HS-27A (cell line): ENCODE measurements around the gene ACOT13.
A peak's percentile ranks its signal among the peaks of the same experiment; 100 is the strongest.
"Not testable (repeated sequence)": the region's sequence is repeated elsewhere in the genome, so short reads cannot be mapped to it uniquely, and the experiment has no call there.

Experiments
- DNase-seq: peaks from one replicate; pipeline ENCODE4 v3.0.0-alpha.2; 2012; ENCODE audit warnings: low read depth, missing footprints

ACOT13 gene

DNA sequence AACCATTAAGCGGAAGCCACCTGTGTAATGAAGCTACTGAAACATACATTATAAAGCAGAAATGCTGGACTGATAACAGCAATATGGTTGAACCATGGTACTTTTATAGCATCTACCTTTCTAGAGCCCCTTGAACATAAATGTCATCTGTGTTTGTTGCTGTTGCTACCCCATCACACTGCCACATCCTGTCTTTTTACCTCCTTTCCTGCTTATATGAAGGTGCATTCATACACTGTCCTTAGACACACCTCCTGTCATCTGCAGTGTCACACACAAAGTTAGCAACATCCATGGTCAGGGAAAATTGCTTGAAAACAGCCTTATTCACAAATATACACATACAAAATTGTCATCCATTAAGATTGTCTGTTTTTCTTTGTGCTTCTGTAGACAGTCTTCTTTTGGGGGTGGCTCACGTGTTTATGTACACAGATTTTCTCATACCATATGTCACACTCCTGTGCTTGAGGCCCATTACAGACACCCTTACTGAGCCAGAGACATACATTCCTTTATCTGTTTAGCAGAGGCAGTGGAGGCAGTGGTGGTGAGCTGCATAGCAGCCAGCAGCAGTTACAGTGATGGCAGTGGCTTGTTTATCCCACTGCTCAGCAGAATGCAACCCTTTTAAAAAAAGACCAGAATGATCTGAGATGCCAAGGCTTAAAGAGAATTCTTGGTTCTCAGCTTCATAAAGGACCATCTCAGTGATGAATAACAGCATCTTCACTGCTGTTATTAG is 26.1 kb downstream of the ACOT13 start:
- DNase-seq: no peak

DNA sequence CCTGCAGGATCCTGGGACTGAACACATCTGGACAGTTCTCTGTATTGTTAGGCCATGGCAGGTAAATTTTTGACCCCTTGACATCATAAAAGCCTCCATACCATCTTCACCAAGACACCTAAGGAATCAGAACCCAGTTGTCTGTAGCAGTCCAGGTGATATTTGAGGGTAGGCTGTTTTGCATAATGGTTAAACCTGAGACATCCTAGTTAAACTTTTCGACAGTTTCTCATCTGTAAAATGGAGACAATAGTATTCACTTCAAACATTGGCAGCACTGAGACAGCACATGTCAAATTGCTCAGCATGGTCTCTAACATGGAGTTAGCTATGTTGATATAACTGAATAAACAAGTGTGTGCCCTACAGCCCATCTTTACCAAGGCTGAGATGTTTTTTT is 27.3 kb downstream of the ACOT13 start:
- no peak for DNase-seq

DNA sequence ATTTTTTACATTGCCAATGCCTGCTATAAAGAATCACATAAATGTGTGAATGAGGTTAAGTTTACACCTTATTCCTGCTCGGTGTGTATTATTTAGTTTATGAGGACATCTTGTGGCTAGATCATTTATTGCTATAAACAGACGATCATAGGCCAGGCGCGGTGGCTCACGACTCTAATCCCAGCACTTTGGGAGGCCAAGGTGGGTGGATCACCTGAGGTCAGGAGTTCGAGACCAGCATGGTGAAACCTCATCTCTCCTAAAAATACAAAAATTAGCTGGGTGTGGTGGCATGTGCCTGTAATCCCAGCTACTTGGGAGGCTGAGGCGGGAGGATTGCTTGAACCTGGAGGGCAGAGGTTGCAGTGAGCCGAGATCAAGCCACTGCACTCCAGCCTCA is 28.8 kb downstream of the ACOT13 start:
- DNase-seq: not testable (repeated sequence)

DNA sequence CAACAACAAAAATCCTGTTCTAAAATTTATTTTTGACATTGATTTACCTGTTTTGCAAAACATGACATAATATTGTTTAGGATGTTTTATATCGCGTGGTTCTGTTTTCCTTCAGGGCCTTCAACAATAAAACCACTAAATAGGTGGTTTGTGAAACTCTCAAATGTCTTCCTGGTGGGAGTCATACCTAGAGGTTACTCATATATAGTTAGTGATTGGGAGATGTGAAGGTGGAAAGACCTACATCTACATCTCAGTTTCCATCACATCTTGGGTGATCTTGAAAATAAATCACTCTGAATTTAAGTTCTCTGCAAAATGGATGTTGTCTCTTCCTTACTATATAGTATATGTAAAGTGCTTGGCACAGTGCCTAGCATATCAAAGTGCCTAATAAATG is 29.2 kb downstream of the ACOT13 start:
- DNase-seq: no peak

DNA sequence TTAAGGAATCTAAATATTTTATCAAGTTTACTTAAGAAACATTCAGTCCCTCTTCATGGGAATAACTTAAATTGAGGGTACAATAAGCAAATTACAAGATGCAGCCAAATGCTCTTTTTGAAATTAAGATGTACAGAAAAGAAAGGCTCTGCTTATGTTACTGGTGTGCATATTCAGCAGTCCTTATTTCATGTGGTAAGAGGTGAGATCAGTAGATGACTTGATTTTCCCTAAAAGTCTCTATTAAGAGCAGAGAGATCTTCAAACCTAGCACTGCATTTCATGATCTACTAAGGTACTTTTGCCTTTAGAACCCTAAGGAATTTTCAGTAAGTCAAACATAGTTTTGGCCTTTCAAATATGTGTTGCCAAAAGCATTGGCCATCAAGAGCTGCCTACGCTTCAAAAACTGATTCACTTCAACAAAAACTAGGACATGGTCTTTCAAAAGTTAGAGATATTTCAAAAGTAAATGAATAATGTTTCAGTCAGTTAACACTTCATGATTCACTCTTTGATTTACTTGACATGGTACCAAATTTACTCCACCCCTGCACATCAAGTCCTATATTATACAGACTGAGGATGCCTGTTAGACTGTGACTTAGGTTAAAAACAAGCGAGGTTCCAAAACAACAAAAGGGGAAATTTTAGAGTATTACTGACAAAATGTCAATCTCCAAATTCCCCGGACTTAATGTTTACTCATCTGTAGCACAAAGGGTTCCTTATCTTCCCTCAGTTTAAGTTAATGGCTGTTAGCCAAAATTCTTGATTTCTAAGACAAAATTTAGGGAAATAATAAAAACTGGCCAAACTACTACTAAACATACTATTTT is 32.9 kb downstream of the ACOT13 start:
- no peak for DNase-seq

DNA sequence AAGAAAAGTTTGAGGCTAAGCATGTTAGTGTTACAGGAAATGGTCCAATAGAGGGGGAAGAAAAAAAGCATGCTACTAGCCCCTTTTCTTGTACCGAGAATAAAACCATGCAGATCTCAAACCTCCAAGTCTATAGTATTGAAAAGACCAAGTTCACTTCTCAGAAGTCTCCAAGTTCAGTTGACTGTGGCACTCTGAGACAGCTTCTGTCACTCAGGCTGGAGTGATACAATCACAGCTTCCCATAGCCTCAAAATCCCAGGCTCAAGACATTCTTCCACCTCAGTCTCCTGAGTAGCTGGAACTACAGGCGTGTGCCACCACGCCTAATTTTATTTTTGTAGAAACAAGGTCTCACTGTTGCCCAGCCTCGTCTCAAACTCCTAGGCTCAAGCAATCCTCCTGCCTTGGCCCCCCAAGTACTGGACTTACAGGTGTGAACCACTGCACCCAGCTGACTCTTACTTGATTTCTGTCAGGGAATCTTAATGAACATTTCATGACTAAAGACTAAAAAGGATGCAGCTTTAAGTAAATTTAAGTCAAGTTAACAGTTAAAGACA is 35.9 kb downstream of the ACOT13 start:
- no peak for DNase-seq

DNA sequence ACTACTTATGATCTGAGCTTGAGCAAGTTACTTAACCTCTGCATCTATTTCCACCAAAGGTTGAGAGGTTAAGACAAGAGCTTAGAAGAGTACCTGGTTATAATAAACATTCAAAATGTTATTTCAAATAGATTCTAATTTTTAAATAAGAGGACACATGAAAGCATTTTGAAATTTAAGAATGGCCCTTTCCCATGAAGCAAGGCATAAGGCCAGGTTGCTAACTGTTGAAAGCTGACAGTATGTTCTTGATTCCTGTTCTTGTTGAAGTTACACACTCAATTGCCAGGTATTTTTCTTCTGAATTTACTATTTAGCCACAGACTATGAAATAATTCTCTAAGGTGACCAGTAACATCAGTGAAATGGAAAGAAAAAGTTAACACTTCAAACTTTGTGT is 37.6 kb downstream of the ACOT13 start:
- DNase-seq: no peak

DNA sequence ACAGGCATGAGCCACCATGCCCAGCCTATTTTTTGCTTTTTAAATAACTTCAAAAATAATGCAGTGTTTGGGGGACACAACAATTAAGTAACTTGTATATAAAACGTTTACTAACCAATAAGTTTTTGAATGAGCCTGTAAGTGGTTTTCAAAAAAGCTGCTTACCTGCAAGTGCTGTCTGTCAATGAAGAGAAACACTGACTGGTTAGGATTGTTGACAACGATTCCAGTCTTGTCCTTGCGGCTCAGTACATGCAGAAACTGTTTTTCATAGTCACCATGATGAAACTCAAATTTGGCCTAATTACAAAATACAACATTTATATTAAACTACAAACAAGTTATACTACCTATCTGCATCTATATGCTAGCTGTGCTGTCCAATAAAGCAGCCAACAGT is 41.7 kb downstream of the ACOT13 start:
- DNase-seq: no peak

DNA sequence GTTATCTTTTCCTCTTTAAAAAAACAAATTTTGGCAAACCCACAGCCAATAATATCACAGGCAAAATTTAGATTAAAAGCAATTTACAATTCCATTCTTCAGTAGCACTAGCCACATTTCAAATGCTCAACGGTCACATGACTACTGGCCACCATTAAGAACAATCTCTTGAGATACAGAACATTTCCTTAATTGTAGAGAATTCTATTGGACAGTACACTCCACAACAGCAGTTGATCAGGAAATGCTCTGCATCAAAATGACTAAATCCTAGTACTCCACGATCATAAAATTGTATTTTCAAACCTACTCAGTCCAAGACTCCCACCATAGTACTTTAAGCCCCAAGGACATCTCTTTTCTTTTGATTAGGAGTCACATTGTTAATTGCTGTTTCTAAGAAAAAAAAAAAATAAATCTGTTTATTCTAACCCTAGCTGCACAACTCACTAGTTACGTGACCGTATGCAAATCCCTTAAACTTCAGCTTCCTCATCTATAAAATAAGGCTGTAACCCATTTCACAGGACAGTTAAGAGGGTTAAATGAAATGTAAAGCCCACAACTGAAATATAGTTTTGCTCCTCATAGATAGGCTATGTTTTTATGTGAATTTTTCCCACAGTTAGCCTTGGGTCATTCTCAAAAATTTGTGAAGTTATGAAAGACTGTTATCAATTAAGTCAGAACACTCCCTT is 42.3 kb downstream of the ACOT13 start:
- no peak for DNase-seq

DNA sequence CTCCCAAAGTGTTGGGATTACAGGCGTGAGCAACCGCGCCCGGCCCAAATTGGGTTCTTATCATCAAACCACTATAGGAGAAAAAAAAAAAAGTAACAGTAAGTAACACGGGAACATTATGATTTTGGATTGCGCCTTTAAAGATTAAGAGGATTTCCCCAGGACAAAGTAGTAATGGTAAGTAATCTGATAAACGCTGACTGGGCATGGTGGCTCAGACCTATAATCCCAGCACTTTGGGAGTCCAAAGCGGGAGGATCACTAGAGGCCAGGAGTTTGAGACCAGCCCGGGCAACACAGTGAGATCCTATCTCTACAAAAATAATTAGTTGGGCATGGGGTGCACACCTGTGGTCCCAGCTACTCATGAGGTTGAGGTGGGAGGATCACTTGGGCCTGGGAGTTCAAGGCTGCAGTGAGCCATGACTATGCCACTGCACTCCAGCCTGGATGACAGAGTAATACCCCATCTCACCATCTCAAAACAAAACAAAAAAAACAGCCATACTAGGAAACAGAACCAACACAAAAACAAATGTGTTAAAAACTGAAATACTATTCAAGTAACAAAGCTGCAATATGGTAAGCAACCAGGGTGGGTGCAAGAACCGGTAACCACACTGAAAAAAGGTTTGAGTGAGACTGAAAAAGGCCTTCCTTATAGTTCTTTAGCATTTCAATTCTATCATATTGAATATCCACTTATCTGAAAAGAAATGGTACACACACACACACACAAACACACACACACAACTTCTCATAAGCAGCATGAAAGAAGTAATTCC is 43.8 kb downstream of the ACOT13 start:
- DNase-seq: no peak

DNA sequence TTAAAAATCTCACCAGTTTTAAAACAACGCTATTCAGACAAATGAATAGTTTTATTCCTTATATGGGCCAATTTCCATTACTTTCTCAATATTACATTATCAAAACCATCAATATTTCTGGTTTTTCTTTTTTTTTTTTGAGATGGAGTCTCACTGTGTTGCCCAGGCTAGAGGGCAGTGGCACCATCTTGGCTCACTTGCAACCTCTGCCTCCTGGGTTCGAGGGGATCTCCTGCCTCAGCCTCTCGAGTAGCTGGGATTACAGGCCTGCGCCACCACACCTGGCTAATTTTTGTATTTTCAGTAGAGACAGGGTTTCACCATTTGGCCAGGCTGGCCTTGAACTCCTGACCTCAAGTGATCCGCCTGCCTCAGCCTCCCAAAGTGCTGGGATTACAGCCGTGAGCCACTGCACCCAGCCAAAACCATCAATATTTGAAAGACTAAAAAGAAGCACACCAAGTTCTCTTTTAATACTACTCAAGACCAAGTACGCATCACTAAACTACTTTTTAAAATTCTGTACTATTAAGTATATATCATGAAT is 49.8 kb downstream of the ACOT13 start:
- DNase-seq: not testable (repeated sequence)

DNA sequence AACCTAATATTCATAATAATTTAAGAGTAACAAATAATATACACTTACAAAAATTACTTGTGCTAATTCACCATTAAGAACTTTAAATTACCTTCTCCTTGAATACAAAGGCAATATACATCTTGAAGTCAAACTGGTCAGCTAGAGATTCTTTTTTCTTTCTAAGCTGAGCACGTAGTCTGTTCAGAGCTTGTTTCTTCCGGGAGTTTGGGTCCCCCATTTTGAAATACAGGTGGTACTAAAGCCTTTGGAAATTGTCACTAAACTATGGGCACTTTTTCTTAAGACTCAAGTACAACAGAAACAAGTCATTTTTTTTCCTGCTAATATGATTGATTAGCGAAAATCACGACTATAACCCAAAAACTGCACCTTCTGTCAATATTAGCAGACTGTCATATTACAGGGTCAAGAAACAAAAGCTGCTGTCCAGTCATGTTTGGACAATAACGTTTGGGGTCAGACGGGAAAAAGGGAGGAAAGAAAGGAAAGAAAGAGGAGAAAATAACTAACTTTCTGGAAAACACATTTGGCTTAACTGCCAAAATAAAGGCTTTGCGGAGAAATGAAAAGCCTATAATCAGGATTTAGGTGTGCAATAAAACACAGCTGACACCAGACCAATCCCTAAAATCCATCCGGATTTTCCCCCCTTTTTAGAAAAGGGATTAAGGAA is 51.7 kb downstream of the ACOT13 start:
- DNase-seq: no peak

DNA sequence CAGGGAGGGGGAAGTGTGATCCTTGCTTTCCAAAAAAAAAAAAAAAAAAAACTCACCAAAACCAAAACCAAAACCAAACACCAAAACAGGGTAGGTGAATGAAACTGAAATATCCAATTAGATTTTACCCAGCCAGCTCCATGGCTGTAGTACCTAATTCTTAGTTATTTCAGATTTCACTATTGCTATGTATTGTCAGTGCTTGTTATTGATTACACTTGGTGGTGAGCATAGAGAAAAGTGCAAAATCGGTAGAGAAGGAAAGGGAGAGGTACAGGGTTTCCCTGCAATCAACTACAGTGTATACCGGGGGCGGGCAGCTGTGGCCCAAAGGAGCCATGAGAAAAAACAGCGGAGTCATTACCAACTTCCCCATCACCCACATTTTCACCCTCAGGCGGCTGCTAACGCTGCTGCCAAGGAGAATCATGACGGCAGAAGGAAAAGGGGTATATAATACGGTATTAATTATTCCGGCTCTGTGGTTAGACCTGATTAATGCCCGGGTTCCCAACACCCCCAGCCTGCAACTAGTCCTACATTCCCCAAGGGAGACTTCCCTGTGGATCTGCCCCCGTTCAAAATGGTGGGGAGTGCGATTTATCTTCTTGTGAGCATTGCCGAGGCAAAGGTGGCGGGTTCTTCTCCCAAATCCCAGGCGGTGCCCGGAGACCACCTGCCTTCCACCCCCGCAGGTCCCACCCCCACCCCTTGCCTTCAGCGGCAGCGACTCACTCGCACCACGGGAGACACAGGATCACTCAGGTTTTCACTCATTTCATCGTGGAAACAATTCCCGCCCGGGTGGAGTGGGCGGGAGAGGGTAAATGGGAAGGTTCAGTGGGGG is 52.5 kb downstream of the ACOT13 start, which contains the start of gene C6orf62:
C6orf62 (minus strand) TSS at position 30 of the 847 bp plus-strand sequence. CDS start 486 bp downstream, outside the sequence.
- no peak for DNase-seq

DNA sequence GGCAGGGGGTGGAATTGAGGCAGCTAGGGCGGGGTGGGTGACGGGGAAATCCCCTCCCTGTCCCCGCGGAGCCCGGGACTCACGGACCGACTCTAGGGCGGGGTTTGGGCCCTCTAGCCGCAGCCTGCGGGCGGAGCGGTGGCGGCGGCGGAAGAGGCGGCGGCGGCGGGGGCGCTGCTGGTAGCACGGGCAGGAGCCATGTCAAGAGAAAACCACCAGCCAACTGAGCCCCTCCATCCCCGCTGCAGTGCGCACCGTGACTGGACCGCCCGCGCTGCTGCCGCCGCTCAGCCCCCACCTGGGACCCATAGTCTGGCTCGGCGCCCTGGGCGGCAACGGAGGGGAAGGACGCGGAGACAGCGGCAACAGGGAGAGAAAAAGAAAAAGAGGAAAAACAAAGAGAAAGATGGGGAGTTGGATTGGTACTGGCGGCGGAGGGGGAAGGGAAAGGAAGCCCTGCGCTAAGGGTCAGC is 53.3 kb downstream of the ACOT13 start:
- no peak for DNase-seq

DNA sequence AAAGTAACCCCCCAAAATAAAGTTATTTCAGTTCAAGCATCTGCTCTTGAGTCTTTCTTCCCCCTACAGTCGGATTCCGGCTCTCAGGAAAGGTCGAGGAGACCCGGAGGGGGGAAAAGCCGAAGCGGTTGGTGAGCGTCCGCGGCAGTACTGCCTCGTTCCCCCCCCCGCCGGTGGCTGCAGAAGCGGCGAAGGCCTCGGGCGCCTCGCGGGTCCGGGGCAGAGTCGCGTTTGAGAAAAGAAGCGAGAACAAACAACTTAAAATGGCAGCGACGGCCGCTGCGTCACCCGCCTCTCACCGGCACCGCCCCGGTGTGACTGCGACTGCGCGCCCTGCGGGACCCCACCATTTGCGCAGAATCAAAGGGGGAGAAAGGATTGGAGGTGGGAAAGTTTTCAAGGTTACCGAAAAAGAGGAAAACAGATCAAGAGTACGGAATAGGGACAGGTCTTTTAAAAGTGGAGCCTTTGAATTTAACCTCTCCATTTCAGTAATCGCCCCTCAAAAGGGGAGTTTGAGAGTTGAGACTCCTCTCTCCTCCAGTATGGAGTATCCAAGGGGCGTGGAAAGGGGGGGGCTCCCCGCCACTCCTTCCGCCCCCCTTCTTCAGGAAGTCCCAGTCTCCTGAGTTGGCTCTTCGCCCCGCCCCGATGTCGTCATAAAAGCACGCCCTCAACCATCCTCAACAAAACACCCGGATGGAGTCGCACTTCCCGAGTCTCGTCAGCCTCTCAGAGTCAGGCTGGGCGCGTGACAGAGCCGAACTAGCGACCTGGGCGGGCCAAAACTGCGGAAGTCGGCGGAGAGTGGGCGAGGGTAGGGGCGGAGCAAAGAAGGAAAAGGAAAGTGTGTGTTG is 54.0 kb downstream of the ACOT13 start:
- peak; percentile 100 for DNase-seq

DNA sequence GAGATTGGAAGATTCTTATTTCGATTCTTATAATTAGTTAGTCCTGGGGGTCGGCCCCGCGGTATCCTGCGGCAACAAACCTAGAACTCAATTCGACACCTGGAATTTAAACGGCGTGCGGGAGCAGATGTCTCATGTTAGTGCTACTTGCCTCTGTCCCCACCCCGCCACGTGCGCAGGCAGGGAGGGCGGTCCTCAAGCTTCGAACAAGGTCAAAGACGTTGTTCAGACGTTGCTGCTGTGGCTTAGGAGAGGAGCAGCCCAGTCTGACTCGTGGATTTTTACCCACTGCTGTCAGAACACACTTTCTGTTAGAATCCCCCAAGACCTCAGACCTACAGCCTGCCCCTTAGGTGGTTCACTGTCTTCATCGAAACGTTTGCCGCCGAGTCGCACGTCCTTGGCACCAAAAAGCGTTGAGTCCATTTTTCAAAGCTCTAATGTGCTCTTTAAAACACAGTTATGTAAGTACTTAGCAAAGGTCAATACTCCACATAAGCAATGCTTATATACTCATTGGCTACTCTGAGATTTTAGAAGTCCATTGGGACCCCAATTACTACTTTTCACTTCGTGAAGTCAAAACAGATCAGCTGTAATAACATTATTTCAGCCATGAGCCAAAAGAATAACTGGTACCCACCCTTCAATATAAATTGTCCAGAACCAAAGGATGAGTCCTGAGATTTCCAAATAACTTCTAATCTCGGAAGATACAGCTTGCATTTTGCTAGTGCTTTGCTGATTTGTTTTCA is 54.8 kb downstream of the ACOT13 start:
- no peak for DNase-seq

DNA sequence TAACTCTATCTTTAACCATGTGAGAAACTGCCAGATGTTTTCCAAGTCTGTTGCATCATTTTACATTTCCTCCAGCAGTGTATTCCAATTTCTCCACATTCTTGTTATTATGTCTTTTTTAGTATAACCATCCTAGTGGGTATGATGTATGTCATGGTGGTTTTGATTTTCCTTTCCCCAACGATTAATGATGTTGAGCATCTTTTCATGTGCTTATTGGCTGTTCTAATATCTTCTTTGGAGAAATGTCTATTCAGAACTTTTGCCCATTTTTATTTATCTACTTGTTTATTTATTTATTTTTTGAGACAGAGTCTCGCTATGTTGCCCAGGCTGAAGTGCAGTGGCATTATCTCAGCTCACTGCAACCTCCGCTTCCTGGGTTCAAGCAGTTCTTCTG is 56.4 kb downstream of the ACOT13 start:
- DNase-seq: no peak

DNA sequence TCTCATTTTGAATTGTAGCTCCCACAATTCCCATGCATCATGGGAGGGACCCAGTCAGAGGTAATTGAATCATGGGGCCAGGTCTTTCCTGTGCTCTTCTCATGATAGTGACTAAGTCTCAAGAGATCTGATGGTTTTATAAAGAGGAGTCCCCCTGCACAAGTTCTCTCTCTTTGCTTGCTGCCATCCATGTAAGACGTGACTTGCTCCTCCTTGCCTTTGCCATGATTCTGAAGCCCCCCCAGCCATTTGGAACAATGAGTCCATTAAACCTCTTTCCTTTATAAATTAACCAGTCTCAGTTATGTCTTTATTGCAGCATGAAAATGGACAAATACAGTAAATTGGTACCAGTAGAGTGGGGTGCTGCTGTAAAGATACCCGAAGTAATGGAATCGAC is 63.8 kb downstream of the ACOT13 start:
- not testable (repeated sequence) for DNase-seq
